Mesenchymal stem cell (in vitro differentiated cells and primary cell): ENCODE results near the gene MIPOL1.

Source experiments
- DNase-seq: peaks from one replicate; pipeline ENCODE4 v3.0.0-alpha.2; 2013
- H2AFZ ChIP-seq: one replicate; pipeline ENCODE4 v1.6.1; 2013; ENCODE audit warnings: low read depth, mild to moderate bottlenecking, control low read depth, inconsistent platforms, low read length, moderate library complexity
- H2AK5ac ChIP-seq: 2 replicates; pipeline ENCODE4 v1.6.1; 2013; ENCODE audit warnings: low read length, moderate library complexity, mild to moderate bottlenecking, inconsistent platforms; ENCODE audit not compliant: severe bottlenecking
- H2BK120ac ChIP-seq: one replicate; pipeline ENCODE4 v1.6.1; 2013; ENCODE audit warnings: low read depth, mild to moderate bottlenecking, inconsistent platforms, low read length, moderate library complexity
- H2BK12ac ChIP-seq, 2 experiments: one replicate each; pipeline ENCODE4 v1.6.1; 2013; ENCODE audit warnings: inconsistent platforms in 2 of 2, low read length in 2 of 2, mild to moderate bottlenecking in 2 of 2, moderate library complexity in 2 of 2, control low read depth in 1 of 2
- H2BK15ac ChIP-seq: one replicate; pipeline ENCODE4 v1.6.1; 2013; ENCODE audit warnings: mild to moderate bottlenecking, low read depth, inconsistent platforms; ENCODE audit not compliant: poor library complexity, severe bottlenecking
- H2BK5ac ChIP-seq: 2 replicates; pipeline ENCODE4 v1.6.1; 2013; ENCODE audit warnings: low read depth, mild to moderate bottlenecking, low read length, control low read depth, inconsistent platforms; ENCODE audit not compliant: poor library complexity, severe bottlenecking
- H3K14ac ChIP-seq, 2 experiments: one replicate each; pipeline ENCODE4 v1.6.1; 2013; ENCODE audit warnings: inconsistent platforms in 2 of 2, low read length in 2 of 2, control low read depth in 1 of 2, mild to moderate bottlenecking in 1 of 2, moderate library complexity in 1 of 2
- H3K18ac ChIP-seq, 2 experiments: one replicate each; pipeline ENCODE4 v1.6.1; 2013; ENCODE audit warnings: inconsistent platforms in 2 of 2, low read length in 2 of 2, control low read depth in 1 of 2, low read depth in 1 of 2, mild to moderate bottlenecking in 1 of 2
- H3K23ac ChIP-seq, 2 experiments: one replicate each; pipeline ENCODE4 v1.6.1; 2013; ENCODE audit warnings: inconsistent platforms in 2 of 2, low read length in 2 of 2, mild to moderate bottlenecking in 2 of 2, moderate library complexity in 2 of 2, control low read depth in 1 of 2
- H3K27ac ChIP-seq: 2 replicates; pipeline ENCODE4 v1.5.1; 2013; ENCODE audit warnings: mild to moderate bottlenecking, moderate library complexity, low read length, control low read depth, inconsistent platforms; ENCODE audit not compliant: poor library complexity, severe bottlenecking
- H3K27me3 ChIP-seq, 2 experiments: 2 replicates each; pipeline versions ENCODE4 v1.6.1 to v1.7.0; 2013; ENCODE audit warnings: low read length in 2 of 2, mild to moderate bottlenecking in 2 of 2, moderate library complexity in 2 of 2, control low read depth in 1 of 2, inconsistent platforms in 1 of 2; ENCODE audit not compliant: control insufficient read depth in 1 of 2, insufficient read depth in 1 of 2
- H3K36me3 ChIP-seq, 2 experiments: 2 replicates each; pipeline versions ENCODE4 v1.6.1 to v1.7.0; 2013; ENCODE audit warnings: low read length in 2 of 2, control low read depth in 1 of 2, inconsistent platforms in 1 of 2, low read depth in 1 of 2, mild to moderate bottlenecking in 1 of 2; ENCODE audit not compliant: insufficient read depth in 2 of 2, control insufficient read depth in 1 of 2
- H3K4ac ChIP-seq, 2 experiments: one replicate each; pipeline ENCODE4 v1.6.1; 2013; ENCODE audit warnings: inconsistent platforms in 2 of 2, low read length in 2 of 2, mild to moderate bottlenecking in 2 of 2, moderate library complexity in 2 of 2, control low read depth in 1 of 2, low read depth in 1 of 2
- H3K4me1 ChIP-seq: 2 replicates; pipeline ENCODE4 v1.6.1; 2013; ENCODE audit warnings: low read depth, low read length, control low read depth; ENCODE audit not compliant: control insufficient read depth, insufficient read depth
- H3K4me2 ChIP-seq: 2 replicates; pipeline ENCODE4 v1.6.1; 2013; ENCODE audit warnings: low read length, mild to moderate bottlenecking, inconsistent platforms; ENCODE audit not compliant: poor library complexity, severe bottlenecking
- H3K4me3 ChIP-seq, 2 experiments: 2 replicates each; pipeline versions ENCODE4 v1.5.1 to v1.7.0; 2013; ENCODE audit warnings: low read length in 2 of 2, mild to moderate bottlenecking in 2 of 2, control low read depth in 1 of 2, low read depth in 1 of 2; ENCODE audit not compliant: insufficient read depth in 1 of 2
- H3K79me1 ChIP-seq: replicated peaks from 2 replicates; pipeline ENCODE4 v1.6.1; 2013; ENCODE audit warnings: mild to moderate bottlenecking, control low read depth, low read length, inconsistent platforms; ENCODE audit not compliant: poor library complexity, severe bottlenecking
- H3K9ac ChIP-seq: 2 replicates; pipeline ENCODE4 v1.7.0; 2013; ENCODE audit warnings: mild to moderate bottlenecking, low read length, moderate library complexity
- H3K9me3 ChIP-seq: 2 replicates; pipeline ENCODE4 v1.7.0; 2013; ENCODE audit warnings: mild to moderate bottlenecking, low read length; ENCODE audit not compliant: control insufficient read depth
- H4K8ac ChIP-seq: one replicate; pipeline ENCODE4 v1.6.1; 2013; ENCODE audit warnings: inconsistent platforms, mild to moderate bottlenecking, low read length, moderate library complexity
- H4K91ac ChIP-seq: one replicate; pipeline ENCODE4 v1.6.1; 2013; ENCODE audit warnings: mild to moderate bottlenecking, low read length, inconsistent platforms
- WGBS: methylation state at CpG from one replicate; pipeline ENCODE4 v1.1.7; 2013; ENCODE audit warnings: mixed read lengths; 5-methylcytosine and 5-hydroxymethylcytosine counted together

The MIPOL1 gene

GRCh38 chr14:37474191-37474590 lies 276.5 kb downstream of the MIPOL1 start:
- Histone ChIP-seq H2AFZ (no peak overlapping the region), H4K8ac (no peak overlapping the region), H2AK5ac (no peak overlapping the region), H3K27me3 (no peaks in the 10 kb centered on the region), H3K4me2 (no peak overlapping the region), H2BK15ac (no peak overlapping the region), H3K9ac (no peak overlapping the region), H3K18ac (no peak overlapping the region), H3K4me1 (no peaks in the 10 kb centered on the region), H4K91ac (no peak overlapping the region), H3K79me1 (no peaks in the 10 kb centered on the region), H2BK120ac (no peak overlapping the region), H2BK12ac (no peak overlapping the region), H3K14ac (no peak overlapping the region), H3K9me3 (peaks cover 3% of the 10 kb centered on the region), H3K36me3 (no peaks in the 10 kb centered on the region), H3K23ac (no peak overlapping the region), H3K4me3 (no peak overlapping the region), H2BK5ac (no peak overlapping the region), H3K4ac (no peak overlapping the region), H3K27ac (no peak overlapping the region)
- DNase-seq: no peak
- 100% methylated on average over 1 of the region's 6 CpGs for WGBS

- 96% methylated on average over 3 of the region's 3 CpGs for WGBS
- H3K18ac ChIP-seq: no peak overlapping the region
These were observed 282.9 kb downstream of the MIPOL1 start for GRCh38 chr14:37480446-37481290.

GRCh38 chr14:37482428-37482827 lies 284.7 kb downstream of the MIPOL1 start:
- H3K18ac ChIP-seq: no peak overlapping the region
- WGBS: no CpG with 5 or more reads among the region's 1 CpG

More at GRCh38 chr14:37480446-37481290, 282.9 kb downstream of the MIPOL1 start:
- Histone ChIP-seq H3K23ac (no peak overlapping the region), H2AFZ (no peak overlapping the region), H3K79me1 (no peaks in the 10 kb centered on the region), H4K8ac (no peak overlapping the region), H3K9me3 (peaks cover 3% of the 10 kb centered on the region), H2BK12ac (no peak overlapping the region), H4K91ac (no peak overlapping the region), H2BK5ac (no peak overlapping the region), H3K14ac (no peak overlapping the region), H3K4ac (no peak overlapping the region), H2BK120ac (no peak overlapping the region), H3K4me3 (no peak overlapping the region), H3K9ac (no peak overlapping the region), H3K4me2 (no peak overlapping the region), H2AK5ac (no peak overlapping the region), H3K27ac (no peak overlapping the region), H3K36me3 (no peaks in the 10 kb centered on the region), H3K27me3 (no peaks in the 10 kb centered on the region), H2BK15ac (no peak overlapping the region), H3K4me1 (no peaks in the 10 kb centered on the region)
- no peak for DNase-seq

GRCh38 chr14:37483672-37484071 lies 285.9 kb downstream of the MIPOL1 start:
- Histone ChIP-seq H3K4me3 (no peak overlapping the region), H3K27me3 (no peaks in the 10 kb centered on the region), H3K4me2 (no peak overlapping the region), H2AFZ (no peak overlapping the region), H4K91ac (no peak overlapping the region), H2BK120ac (no peak overlapping the region), H3K4me1 (no peaks in the 10 kb centered on the region), H3K9me3 (no peaks in the 10 kb centered on the region), H3K18ac (no peak overlapping the region), H2BK5ac (no peak overlapping the region), H3K36me3 (no peaks in the 10 kb centered on the region), H3K9ac (no peak overlapping the region), H3K4ac (no peak overlapping the region), H4K8ac (no peak overlapping the region), H2BK12ac (no peak overlapping the region), H3K14ac (no peak overlapping the region), H3K79me1 (no peaks in the 10 kb centered on the region), H2AK5ac (no peak overlapping the region), H3K23ac (no peak overlapping the region), H3K27ac (no peak overlapping the region), H2BK15ac (no peak overlapping the region)
- no peak for DNase-seq
- WGBS: 96% methylated on average over 4 of the region's 4 CpGs

More at GRCh38 chr14:37482428-37482827, 284.7 kb downstream of the MIPOL1 start:
- H3K79me1 ChIP-seq: no peaks in the 10 kb centered on the region
- no peak overlapping the region for H2BK5ac ChIP-seq
- no peak overlapping the region for H3K23ac ChIP-seq
- no peak overlapping the region for H3K9ac ChIP-seq
- H3K4me2 ChIP-seq: no peak overlapping the region
- DNase-seq: no peak
- no peaks in the 10 kb centered on the region for H3K36me3 ChIP-seq
- H4K91ac ChIP-seq: no peak overlapping the region
- H3K4ac ChIP-seq: no peak overlapping the region
- no peaks in the 10 kb centered on the region for H3K27me3 ChIP-seq
- H3K4me1 ChIP-seq: no peaks in the 10 kb centered on the region
- no peak overlapping the region for H2AK5ac ChIP-seq
- no peak overlapping the region for H3K4me3 ChIP-seq
- H4K8ac ChIP-seq: no peak overlapping the region
- no peak overlapping the region for H2BK12ac ChIP-seq
- no peak overlapping the region for H2BK120ac ChIP-seq
- H3K27ac ChIP-seq: no peak overlapping the region
- H3K9me3 ChIP-seq: peaks cover 3% of the 10 kb centered on the region
- H3K14ac ChIP-seq: no peak overlapping the region
- H2AFZ ChIP-seq: no peak overlapping the region
- no peak overlapping the region for H2BK15ac ChIP-seq
